Measurements from ENCODE around the gene RBM8A.

Gene RBM8A

GRCh38 chr1:145898756-145899155 lies 28.5 kb downstream of the RBM8A start:
- peaks cover 0 to 84% (median 53%) of the 10 kb centered on the region in 3 donors for H3K36me3 ChIP-seq
- intact Hi-C loops (cut with DNase I; ENCODE audit: low total_unique reads) = no loop called here

GRCh38 chr1:145897969-145898368 lies 29.3 kb downstream of the RBM8A start:
- Histone ChIP-seq H3K9me3 (no peaks in the 10 kb centered on the region), H3K4me1 (peaks cover 0 to 5% (median 2%) of the 10 kb centered on the region in 4 donors), H3K27me3 (no peaks in the 10 kb centered on the region), H3K27ac (no peak overlapping the region), H3K4me3 (no peak overlapping the region), H3K36me3 (peaks cover 0 to 76% (median 53%) of the 10 kb centered on the region in 3 donors)
- no peak for TF ChIP-seq CTCF (IDR thresholded peaks at IDR 0.05)
- DNase-seq = no peak
- intact Hi-C loops (cut with DNase I; ENCODE audit: low total_unique reads) = no loop called here

More at GRCh38 chr1:145898756-145899155, 28.5 kb downstream of the RBM8A start:
- H3K4me1 ChIP-seq = no peaks in the 10 kb centered on the region
- H3K4me3 ChIP-seq = no peak overlapping the region
- no peak overlapping the region for H3K27ac ChIP-seq
- TF ChIP-seq CTCF (IDR thresholded peaks at IDR 0.05) = no peak
- H3K9me3 ChIP-seq = no peaks in the 10 kb centered on the region
- no peak for DNase-seq
- H3K27me3 ChIP-seq = no peaks in the 10 kb centered on the region

- TF ChIP-seq CTCF (IDR thresholded peaks at IDR 0.05) = no peak
- Histone ChIP-seq H3K27ac (no peak overlapping the region), H3K9me3 (no peaks in the 10 kb centered on the region), H3K4me3 (no peak overlapping the region), H3K36me3 (peaks cover 0 to 51% (median 35%) of the 10 kb centered on the region in 3 donors), H3K4me1 (peaks cover 0 to 28% (median 25%) of the 10 kb centered on the region in 4 donors), H3K27me3 (no peaks in the 10 kb centered on the region)
- intact Hi-C loops (cut with DNase I; ENCODE audit: low total_unique reads) = no loop called here
- DNase-seq = peak in 1 of 2 donors; percentile 51
These were observed 31.8 kb downstream of the RBM8A start for GRCh38 chr1:145895471-145895870.

GRCh38 chr1:145893306-145894055 lies 33.8 kb downstream of the RBM8A start:
- H3K9me3 ChIP-seq = no peaks in the 10 kb centered on the region
- intact Hi-C loops (cut with DNase I; ENCODE audit: low total_unique reads) = no loop called here
- no peaks in the 10 kb centered on the region for H3K27me3 ChIP-seq
- DNase-seq = peak in 1 of 2 donors; percentile 54
- no peak for TF ChIP-seq CTCF (IDR thresholded peaks at IDR 0.05)
- H3K36me3 ChIP-seq = peaks cover 0 to 31% (median 20%) of the 10 kb centered on the region in 3 donors
- peaks cover 0 to 37% (median 25%) of the 10 kb centered on the region in 4 donors for H3K4me1 ChIP-seq
- H3K4me3 ChIP-seq = no peak overlapping the region
- peak overlapping the region; percentile 92 to 93 for H3K27ac ChIP-seq

- peak overlapping the region in 1 of 2 donors; percentile 19 for H3K4me3 ChIP-seq
- no peaks in the 10 kb centered on the region for H3K27me3 ChIP-seq
- peak overlapping the region; percentile 92 to 93 for H3K27ac ChIP-seq
- no peak for TF ChIP-seq CTCF (IDR thresholded peaks at IDR 0.05)
- DNase-seq = peak in 1 of 2 donors; percentile 65
- peaks cover 0 to 37% (median 25%) of the 10 kb centered on the region in 4 donors for H3K4me1 ChIP-seq
- intact Hi-C loops (cut with DNase I; ENCODE audit: low total_unique reads) = loop anchor here (1.0 kb wide), 1 partner anchor 18 kb away; the partner anchor contains the start of gene ITGA10
- H3K9me3 ChIP-seq = no peaks in the 10 kb centered on the region
- peaks cover 0 to 22% (median 16%) of the 10 kb centered on the region in 3 donors for H3K36me3 ChIP-seq
These were observed 34.7 kb downstream of the RBM8A start for GRCh38 chr1:145892486-145893087.

Data from tibial artery (tissue), 4 donors.